ENCODE measurements around the gene TNS1. TPM values are rescaled to one million over a fixed set of nuclear protein-coding genes. Genes with fewer than 3 reads are reported as not detected.

TNS1 gene
- polyA plus RNA-seq, 1 of the 3 experiments (the other 2 are of a cell fraction), result 12.1 TPM

- ChIA-PET POLR2A (no interaction called here), CTCF (interaction anchor here (1.8 kb wide), 1 partner anchor 32 kb away, joined by 5 read pairs; no protein-coding TSS in a partner anchor)
- no peaks in the 10 kb centered on the region for H3K9me2 ChIP-seq
- H3K4me3 ChIP-seq (ENCODE audit: low read depth in 2 of 2, low read length in 1 of 2), result no peak overlapping the region
- H3K4me1 ChIP-seq (ENCODE audit: control insufficient read depth in 1 of 2, insufficient read depth in 2 of 2, low read depth in 1 of 2, low read length in 1 of 2), result peaks cover 46 to 53% of the 10 kb centered on the region in 2 experiments; a peak in 3 of 4 replicates
- H2AFZ ChIP-seq (ENCODE audit: low read depth), result no peak overlapping the region
- H3K9ac ChIP-seq, result no peak overlapping the region
- H3F3A ChIP-seq (replicated peaks; ENCODE audit: insufficient read depth), result peaks cover 19% of the 10 kb centered on the region
- no peak for TF ChIP-seq USF2 (IDR thresholded peaks at IDR 0.05; ENCODE audit: borderline replicate concordance, low read depth, low read length)
- no peak for TF ChIP-seq MXI1 (IDR thresholded peaks at IDR 0.05; ENCODE audit: low read depth, low read length)
- TF ChIP-seq SMC3 (IDR thresholded peaks at IDR 0.05; ENCODE audit: low read depth, low read length), result no peak
- no peak for TF ChIP-seq NFIC (IDR thresholded peaks at IDR 0.05; ENCODE audit: borderline replicate concordance)
- no peak for TF ChIP-seq MEF2A (IDR thresholded peaks at IDR 0.05; ENCODE audit: borderline replicate concordance, low read depth)
- no peak for TF ChIP-seq TCF12 (IDR thresholded peaks at IDR 0.05)
- TF ChIP-seq RAD21 (IDR thresholded peaks at IDR 0.05; ENCODE audit: low read length), result no peak
- TF ChIP-seq POLR2AphosphoS5 (IDR thresholded peaks at IDR 0.05; ENCODE audit: low read depth, low read length), result no peak
- no peak for TF ChIP-seq PBX3 (IDR thresholded peaks at IDR 0.05)
- TF ChIP-seq IRF3 (IDR thresholded peaks at IDR 0.05; ENCODE audit: low read depth, low read length), result no peak
- TF ChIP-seq USF1 (IDR thresholded peaks at IDR 0.05; ENCODE audit: borderline replicate concordance, low read depth), result no peak
- TF ChIP-seq JUND (IDR thresholded peaks at IDR 0.05), result no peak
- TF ChIP-seq CTCF (IDR thresholded peaks at IDR 0.05), result no peak
- TF ChIP-seq FOXM1 (IDR thresholded peaks at IDR 0.05; ENCODE audit: low read depth), result no peak
- no peak for TF ChIP-seq FOXJ3 (CRISPR knock-in tag; IDR thresholded peaks at IDR 0.05)
- TF ChIP-seq ZBTB33 (IDR thresholded peaks at IDR 0.05; ENCODE audit: borderline replicate concordance, low read depth), result no peak
- no peak for TF ChIP-seq EZH2phosphoT487 (IDR thresholded peaks at IDR 0.05; ENCODE audit: borderline replicate concordance, low read depth)
- TF ChIP-seq GABPA (IDR thresholded peaks at IDR 0.05; ENCODE audit: low read depth), result no peak
- no peak for TF ChIP-seq YY1 (IDR thresholded peaks at IDR 0.05; ENCODE audit: low read depth)
- H3K27ac ChIP-seq (ENCODE audit: low read depth in 2 of 2, low read length in 1 of 2), result 0 out of 4 replicates have a peak overlapping the region, but pooled peaks of 1 of the 2 experiments have one; percentile 19
- H3K4me2 ChIP-seq, result no peak overlapping the region
- no peaks in the 10 kb centered on the region for H3K27me3 ChIP-seq (ENCODE audit: insufficient read depth)
- WGBS (ENCODE audit: low lambda C conversion rate), result 88% methylated on average over 6 of the region's 7 CpGs
- peaks cover 52% of the 10 kb centered on the region for H4K20me1 ChIP-seq (ENCODE audit: insufficient read depth)
- H3K9me3 ChIP-seq, result no peaks in the 10 kb centered on the region
- H3K79me2 ChIP-seq (ENCODE audit: insufficient read depth), result peaks cover 38% of the 10 kb centered on the region
- peaks cover 16% of the 10 kb centered on the region in 2 experiments for H3K36me3 ChIP-seq (replicated peaks in 1 of 2; ENCODE audit: control insufficient read depth in 1 of 2, insufficient read depth in 2 of 2, low read length in 1 of 2)
- DNase-seq, result no peak
These were observed 147.9 kb downstream of the TNS1 start for GRCh38 chr2:217854684-217855420.
